HG02870 (cell line): ENCODE measurements around the gene L3MBTL2.

Experiments
- ATAC-seq: cut with Tn5 transposase; IDR thresholded peaks from one replicate; pipeline ENCODE4 v1.9.1; 2021; ENCODE audit warnings: mild to moderate bottlenecking, moderate library complexity; ENCODE audit not compliant: unreplicated experiment

The L3MBTL2 gene

DNA sequence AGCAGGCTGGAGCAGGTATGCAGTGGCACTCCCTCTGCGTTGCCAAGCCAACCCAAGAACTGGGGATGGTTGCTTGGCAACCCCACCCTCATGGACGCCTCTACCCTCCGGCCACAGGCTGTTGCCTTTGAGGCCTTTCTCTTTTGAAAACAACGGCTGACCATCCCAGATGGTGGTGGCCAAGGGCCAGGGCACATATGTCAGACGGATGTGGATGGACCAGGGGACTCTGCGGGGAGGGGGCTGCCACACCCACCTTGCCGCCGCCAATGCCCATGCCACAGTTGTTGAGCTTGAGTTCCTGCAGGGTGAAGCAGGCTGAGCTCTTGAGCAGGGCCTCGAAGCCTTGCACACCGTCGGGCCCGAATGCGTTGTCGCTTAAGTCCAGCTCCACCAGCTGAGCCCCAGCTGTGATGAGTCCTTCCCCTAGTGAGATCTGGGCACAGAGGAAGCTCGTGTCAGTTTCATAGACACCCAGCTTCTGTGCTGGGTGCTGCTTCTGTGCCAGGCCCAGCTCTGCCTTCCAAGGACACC, 59.4 kb downstream of the L3MBTL2 start:
- ATAC-seq, result no peak

- ATAC-seq, result no peak
These were observed 62.8 kb downstream of the L3MBTL2 start for GRCh38 chr22:41267958-41268357.

DNA sequence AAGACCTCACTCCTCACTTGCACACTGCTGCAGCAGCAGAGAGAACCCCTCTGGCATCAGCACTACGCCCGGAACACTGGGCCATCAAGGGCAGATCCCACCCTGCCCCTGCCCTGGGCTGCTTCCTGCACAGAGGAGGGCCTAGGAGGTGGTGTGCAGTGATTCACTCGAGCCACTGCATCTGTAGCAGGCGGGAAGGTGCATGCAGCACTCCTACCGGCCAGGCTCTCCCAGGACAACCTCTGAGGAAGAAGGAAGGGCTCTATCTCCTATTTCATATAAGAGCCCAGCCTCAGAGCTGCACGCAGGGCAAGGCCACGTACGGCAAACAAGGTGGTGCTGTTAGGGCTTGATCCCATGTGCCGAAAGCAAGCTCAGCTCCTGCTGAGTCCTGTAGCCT, 66.7 kb downstream of the L3MBTL2 start:
- ATAC-seq, result no peak

- no peak for ATAC-seq
These were observed 68.0 kb downstream of the L3MBTL2 start for GRCh38 chr22:41273128-41273527.

DNA sequence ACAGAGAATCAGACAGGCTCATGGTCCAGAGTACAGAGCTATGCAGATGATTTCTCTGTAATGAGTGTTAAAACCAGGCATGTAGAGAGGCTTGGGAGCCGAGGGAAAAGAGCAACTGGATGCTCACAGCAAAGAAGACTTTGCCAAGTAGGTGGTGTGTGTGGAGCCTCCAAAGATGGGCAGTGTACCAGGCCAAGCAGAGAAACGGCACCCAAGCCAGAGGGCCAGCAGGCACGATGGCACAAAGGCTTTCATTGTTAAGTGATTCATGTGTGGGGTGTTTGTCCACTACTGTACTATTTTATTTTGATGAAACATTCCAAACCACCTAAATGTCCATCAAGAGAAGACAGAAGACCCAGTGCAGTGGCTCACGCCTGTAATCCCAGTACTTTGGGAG, 69.7 kb downstream of the L3MBTL2 start:
- ATAC-seq, result no peak

- ATAC-seq, result no peak
These were observed 75.0 kb downstream of the L3MBTL2 start for GRCh38 chr22:41280065-41280464.

DNA sequence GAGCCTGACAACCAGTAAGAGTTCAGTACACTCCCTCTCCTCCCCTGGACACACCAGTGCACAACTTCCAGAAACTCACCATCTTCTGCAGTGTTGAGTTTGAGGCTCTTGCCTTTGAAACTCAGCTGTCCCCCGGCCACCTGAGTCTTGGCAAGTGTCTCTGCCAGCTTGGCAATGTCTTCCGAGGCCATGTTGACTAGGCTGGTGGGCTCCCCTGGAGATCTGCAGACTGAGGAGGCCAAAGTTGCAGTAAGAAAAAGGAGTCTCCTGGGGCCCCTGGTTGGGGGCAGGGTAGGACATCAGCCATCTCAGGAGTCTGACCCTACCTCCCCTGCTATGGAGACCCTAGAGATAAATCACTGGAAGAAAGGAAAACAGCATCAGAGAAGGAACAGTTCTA, 75.7 kb downstream of the L3MBTL2 start:
- ATAC-seq, result no peak
